Cardiac muscle cell (in vitro differentiated cells and primary cell): ENCODE results near the gene SDHAF2. TPM values are rescaled to one million over a fixed set of nuclear protein-coding genes. Genes with fewer than 3 reads are reported as not detected.
A peak's percentile ranks its signal among the peaks of the same experiment; 100 is the strongest.

ENCODE experiments used
- DNase-seq, 2 donors: peaks; one replicate each; pipeline versions ENCODE4 v3.0.0 to v3.0.0-alpha.2; 2010 to 2017; ENCODE audit warnings: low read depth in 1 of 2, low spot score in 1 of 2
- H3K27ac ChIP-seq: fragments of 200-600 bp; sonication (generic); 2 replicates; pipeline ENCODE4 v1.5.1; 2016
- H3K27me3 ChIP-seq: fragments of 200-600 bp; sonication (generic); 2 replicates; pipeline ENCODE4 v1.6.0; 2016; ENCODE audit warnings: control low read depth
- H3K36me3 ChIP-seq: fragments of 200-600 bp; sonication (generic); 2 replicates; pipeline ENCODE4 v1.5.1; 2016; ENCODE audit warnings: control low read depth
- H3K4me1 ChIP-seq: fragments of 200-600 bp; sonication (generic); 2 replicates; pipeline ENCODE4 v1.8.1; 2017; ENCODE audit warnings: low read depth, mild to moderate bottlenecking, mixed run types
- H3K4me3 ChIP-seq: fragments of 200-600 bp; sonication (generic); 2 replicates; pipeline ENCODE4 v1.5.1; 2016; ENCODE audit warnings: mild to moderate bottlenecking
- H3K9me3 ChIP-seq: fragments of 200-600 bp; sonication (generic); 2 replicates; pipeline ENCODE4 v1.5.1; 2017; ENCODE audit warnings: low read depth, mild to moderate bottlenecking, control low read depth
- CTCF ChIP-seq: IDR thresholded peaks from 2 replicates; pipeline ENCODE4 v1.5.1; 2012; ENCODE audit warnings: low read depth, mild to moderate bottlenecking, low read length
- polyA plus RNA-seq: library from polyadenylated mRNA; unstranded; fragments of >200 nt; fragmentation: Nextera tagmentation; extraction: Ambion mirVana; gene quantifications from 2 replicates; pipeline ENCODE4 v1.2.1, GENCODE V29; 2016
- total RNA-seq: library from RNA; depleted of rRNA; stranded (reverse); fragments of >200 nt; gene quantifications from 2 replicates; pipeline ENCODE4 v1.2.3, GENCODE V29; 2016

SDHAF2 gene
- total and polyA plus RNA-seq, 2 experiments from 2014 or later = 21.3 to 67.4 TPM

GRCh38 chr11:61481806-61482205 lies 51.9 kb downstream of the SDHAF2 start:
- TF ChIP-seq CTCF = no peak
- no peaks in the 10 kb centered on the region for H3K27me3 ChIP-seq
- H3K9me3 ChIP-seq = no peaks in the 10 kb centered on the region
- peaks cover 5% of the 10 kb centered on the region for H3K4me1 ChIP-seq
- H3K4me3 ChIP-seq = no peak overlapping the region
- H3K27ac ChIP-seq = no peak overlapping the region
- no peaks in the 10 kb centered on the region for H3K36me3 ChIP-seq
- DNase-seq = no peak

- no peaks in the 10 kb centered on the region for H3K9me3 ChIP-seq
- H3K27me3 ChIP-seq = no peaks in the 10 kb centered on the region
- DNase-seq = peak in 1 of 2 donors; percentile 33
- H3K4me3 ChIP-seq = no peak overlapping the region
- no peak overlapping the region for H3K27ac ChIP-seq
- H3K4me1 ChIP-seq = peaks cover 5% of the 10 kb centered on the region
- H3K36me3 ChIP-seq = no peaks in the 10 kb centered on the region
- peak; percentile 71 for TF ChIP-seq CTCF
Observed at GRCh38 chr11:61482513-61482912, 52.6 kb downstream of the SDHAF2 start.

- H3K4me1 ChIP-seq = peaks cover 10% of the 10 kb centered on the region
- H3K27ac ChIP-seq = no peak overlapping the region
- H3K27me3 ChIP-seq = no peaks in the 10 kb centered on the region
- DNase-seq = no peak
- no peaks in the 10 kb centered on the region for H3K9me3 ChIP-seq
- H3K4me3 ChIP-seq = no peak overlapping the region
- TF ChIP-seq CTCF = no peak
- no peaks in the 10 kb centered on the region for H3K36me3 ChIP-seq
Observed at GRCh38 chr11:61484541-61484940, 54.6 kb downstream of the SDHAF2 start.

GRCh38 chr11:61485080-61485479 lies 55.2 kb downstream of the SDHAF2 start:
- Histone ChIP-seq H3K9me3 (no peaks in the 10 kb centered on the region), H3K27ac (no peak overlapping the region), H3K4me1 (peaks cover 16% of the 10 kb centered on the region), H3K27me3 (no peaks in the 10 kb centered on the region), H3K36me3 (no peaks in the 10 kb centered on the region), H3K4me3 (no peak overlapping the region)
- DNase-seq = no peak
- no peak for TF ChIP-seq CTCF

- no peak for DNase-seq
- no peaks in the 10 kb centered on the region for H3K9me3 ChIP-seq
- no peak overlapping the region for H3K4me3 ChIP-seq
- TF ChIP-seq CTCF = no peak
- H3K27me3 ChIP-seq = no peaks in the 10 kb centered on the region
- H3K36me3 ChIP-seq = no peaks in the 10 kb centered on the region
- peaks cover 19% of the 10 kb centered on the region for H3K4me1 ChIP-seq
- no peak overlapping the region for H3K27ac ChIP-seq
Observed at GRCh38 chr11:61486011-61486620, 56.2 kb downstream of the SDHAF2 start.
